PC-9 (cell line): ENCODE results near the gene EDAR. TPM values are rescaled to one million over a fixed set of nuclear protein-coding genes. Genes with fewer than 3 reads are reported as not detected.

Experiments used
- BruUV-seq: library from RNA; stranded (reverse); fragments of 400-500 nt; replicated peaks from 2 replicates; lab custom pipeline; 2021; lab: Mats Ljungman, UMichigan
- CTCF ChIA-PET: fragments of 300-600 bp; sonication (Branson Sonifier 250); formaldehyde crosslinking; loops from one replicate; lab custom pipeline; 2022; ENCODE audit warnings: antibody characterized with exemption; lab: Charles Lee
- POLR2A ChIA-PET: fragments of 300-600 bp; sonication (Branson Sonifier 250); formaldehyde crosslinking; loops from one replicate; lab custom pipeline; 2022; ENCODE audit warnings: antibody characterized with exemption; ENCODE audit not compliant: unreplicated experiment; lab: Charles Lee
- DNase-seq, 2 experiments: peaks; one replicate each; pipeline versions ENCODE4 v3.0.0 to v3.0.0-alpha.2; 2015 to 2022; ENCODE audit warnings: mixed read lengths in 1 of 2
- H2AFZ ChIP-seq: fragments of 200-600 bp; sonication (generic); 2 replicates; pipeline ENCODE4 v1.8.1; 2017; ENCODE audit warnings: antibody characterized with exemption
- H3F3A ChIP-seq: fragments of 200-600 bp; sonication (generic); 2 replicates; pipeline ENCODE4 v1.8.1; 2017; ENCODE audit warnings: antibody characterized with exemption, mild to moderate bottlenecking, low read depth; ENCODE audit not compliant: insufficient read depth
- H3K27ac ChIP-seq: fragments of 200-600 bp; sonication (generic); 2 replicates; pipeline ENCODE4 v1.6.1; 2016; ENCODE audit warnings: mixed run types
- H3K27me3 ChIP-seq: fragments of 200-600 bp; sonication (generic); 2 replicates; pipeline ENCODE4 v1.6.1; 2016; ENCODE audit warnings: low read depth, mixed run types; ENCODE audit not compliant: insufficient read depth
- H3K36me3 ChIP-seq: fragments of 200-600 bp; sonication (generic); 2 replicates; pipeline ENCODE4 v1.6.1; 2016; ENCODE audit warnings: low read depth, mixed run types
- H3K4me1 ChIP-seq: fragments of 200-600 bp; sonication (generic); replicated peaks from 2 replicates; pipeline ENCODE4 v1.6.1; 2016; ENCODE audit warnings: mixed run types; ENCODE audit not compliant: insufficient read depth
- H3K4me2 ChIP-seq: fragments of 200-600 bp; sonication (generic); 2 replicates; pipeline ENCODE4 v1.6.1; 2017; ENCODE audit warnings: mixed run types
- H3K4me3 ChIP-seq: fragments of 200-600 bp; sonication (generic); 2 replicates; pipeline ENCODE4 v1.6.1; 2016; ENCODE audit warnings: mixed run types
- H3K79me2 ChIP-seq: fragments of 200-600 bp; sonication (generic); 2 replicates; pipeline ENCODE4 v1.6.1; 2017; ENCODE audit warnings: low read depth, mixed run types
- H3K9me2 ChIP-seq: fragments of 200-600 bp; sonication (generic); 2 replicates; pipeline ENCODE4 v1.8.1; 2017; ENCODE audit warnings: mild to moderate bottlenecking; ENCODE audit not compliant: insufficient read depth
- H3K9me3 ChIP-seq: fragments of 200-600 bp; sonication (generic); 2 replicates; pipeline ENCODE4 v1.8.1; 2016; ENCODE audit warnings: low read depth; ENCODE audit not compliant: insufficient read depth
- H4K20me1 ChIP-seq: fragments of 200-600 bp; sonication (generic); 2 replicates; pipeline ENCODE4 v1.8.1; 2017; ENCODE audit not compliant: insufficient read depth
- CTCF ChIP-seq: fragments of 200-600 bp; sonication (generic); conservative IDR thresholded peaks from 2 replicates; pipeline ENCODE4 v1.6.1; 2017; ENCODE audit warnings: mixed run types, antibody characterized with exemption, mild to moderate bottlenecking, moderate library complexity
- EZH2 ChIP-seq: fragments of 200-600 bp; sonication (generic); IDR thresholded peaks from 2 replicates; pipeline ENCODE4 v1.8.0; 2017; ENCODE audit warnings: antibody characterized with exemption, low read depth
- intact Hi-C: fragments of 100-400 bp; cut with micrococcal nuclease; formaldehyde crosslinking; loops from one replicate; pipeline ENCODE4 v1.10.0; 2022; ENCODE audit not compliant: unreplicated experiment
- total RNA-seq: library from RNA; stranded (reverse); gene quantifications from 2 replicates; pipeline ENCODE4 v1.2.3, GENCODE V29; 2021

The EDAR gene
- total RNA-seq, 1 experiment from 2014 or later = not detected

GRCh38 chr2:108958632-108959341 lies 30.2 kb downstream of the EDAR start:
- Histone ChIP-seq H3K4me2 (no peak overlapping the region), H3K27ac (no peak overlapping the region)
- CTCF ChIA-PET = interaction anchor here (0.6 kb wide), 1 partner anchor 35 kb away, joined by 3 read pairs; no protein-coding TSS in a partner anchor

GRCh38 chr2:108958002-108958401 lies 31.0 kb downstream of the EDAR start:
- Histone ChIP-seq H4K20me1 (no peaks in the 10 kb centered on the region), H3K27ac (no peak overlapping the region), H3K27me3 (no peaks in the 10 kb centered on the region), H3K4me2 (no peak overlapping the region), H3K36me3 (no peaks in the 10 kb centered on the region), H3K9me2 (no peaks in the 10 kb centered on the region), H3K4me1 (peaks cover 17% of the 10 kb centered on the region), H3F3A (no peaks in the 10 kb centered on the region), H3K4me3 (no peak overlapping the region), H3K9me3 (no peaks in the 10 kb centered on the region), H3K79me2 (no peaks in the 10 kb centered on the region), H2AFZ (no peak overlapping the region)
- intact Hi-C loops = no loop called here
- ChIA-PET POLR2A (no interaction called here), CTCF (interaction anchor here (0.7 kb wide), 1 partner anchor 95 kb away, joined by 4 read pairs; no protein-coding TSS in a partner anchor)
- TF ChIP-seq CTCF = no peak
- no peak for TF ChIP-seq EZH2
- BruUV-seq = no TSS peak
- DNase-seq = no peak

More at GRCh38 chr2:108958632-108959341, 30.2 kb downstream of the EDAR start:
- intact Hi-C loops = no loop called here
- H3K9me2 ChIP-seq = no peaks in the 10 kb centered on the region
- no peaks in the 10 kb centered on the region for H3K27me3 ChIP-seq
- no peak overlapping the region for H3K4me3 ChIP-seq
- TF ChIP-seq CTCF = no peak
- no peak for TF ChIP-seq EZH2
- H3K79me2 ChIP-seq = no peaks in the 10 kb centered on the region
- H3F3A ChIP-seq = no peaks in the 10 kb centered on the region
- POLR2A ChIA-PET = no interaction called here
- no TSS peak for BruUV-seq
- H3K9me3 ChIP-seq = no peaks in the 10 kb centered on the region
- no peak for DNase-seq
- H2AFZ ChIP-seq = no peak overlapping the region
- peaks cover 16% of the 10 kb centered on the region for H3K4me1 ChIP-seq
- no peaks in the 10 kb centered on the region for H4K20me1 ChIP-seq
- no peaks in the 10 kb centered on the region for H3K36me3 ChIP-seq

GRCh38 chr2:108956375-108956774 lies 32.6 kb downstream of the EDAR start:
- Histone ChIP-seq H3K79me2 (no peaks in the 10 kb centered on the region), H3K27ac (no peak overlapping the region), H3K4me3 (no peak overlapping the region), H3K4me2 (no peak overlapping the region), H3K27me3 (no peaks in the 10 kb centered on the region), H3K4me1 (peaks cover 21% of the 10 kb centered on the region), H3F3A (no peaks in the 10 kb centered on the region), H4K20me1 (no peaks in the 10 kb centered on the region), H3K36me3 (no peaks in the 10 kb centered on the region), H3K9me2 (no peaks in the 10 kb centered on the region), H3K9me3 (0 out of 2 replicates have a peak, but pooled peaks cover 8% of the 10 kb centered on the region), H2AFZ (no peak overlapping the region)
- CTCF ChIA-PET = no interaction called here
- intact Hi-C loops = no loop called here
- no TSS peak for BruUV-seq
- no peak for DNase-seq
- POLR2A ChIA-PET = no interaction called here
- TF ChIP-seq CTCF (no peak), EZH2 (no peak)
